Neural cell (in vitro differentiated cells): ENCODE results near the gene TSR3. TPM values are rescaled to one million over a fixed set of nuclear protein-coding genes. Genes with fewer than 3 reads are reported as not detected.

Experiments used
- H2AFZ ChIP-seq: fragments of 200-600, 300-800 bp; sonication (generic), shearing (Covaris generic); 2 replicates; pipeline ENCODE4 v1.6.0; 2014; ENCODE audit warnings: low read depth, mild to moderate bottlenecking, antibody characterized with exemption, low read length, moderate library complexity
- H3F3A ChIP-seq: fragments of 200-600 bp; shearing (Covaris generic); 2 replicates; pipeline ENCODE4 v1.6.1; 2016; ENCODE audit warnings: mild to moderate bottlenecking, moderate library complexity, mixed read lengths, antibody characterized with exemption, low read length; ENCODE audit not compliant: insufficient read depth, poor library complexity, severe bottlenecking
- H3K27ac ChIP-seq: fragments of 200-600, 300-800 bp; sonication (generic), shearing (Covaris generic); 2 replicates; pipeline ENCODE4 v1.5.1; 2014; ENCODE audit warnings: mild to moderate bottlenecking, low read length, moderate library complexity
- H3K27me3 ChIP-seq: fragments of 300-800, 200-600 bp; sonication (generic), shearing (Covaris generic); 2 replicates; pipeline ENCODE4 v1.6.0; 2014; ENCODE audit warnings: mild to moderate bottlenecking, low read depth, low read length, moderate library complexity; ENCODE audit not compliant: insufficient read depth
- H3K36me3 ChIP-seq: fragments of 300-800, 200-600 bp; sonication (generic), shearing (Covaris generic); 2 replicates; pipeline ENCODE4 v1.5.1; 2014; ENCODE audit warnings: mild to moderate bottlenecking, antibody characterized with exemption, low read length, moderate library complexity; ENCODE audit not compliant: insufficient read depth
- H3K4me2 ChIP-seq: fragments of 300-800, 200-600 bp; sonication (generic), shearing (Covaris generic); 2 replicates; pipeline ENCODE4 v1.6.0; 2014; ENCODE audit warnings: mild to moderate bottlenecking, low read length
- H3K4me3 ChIP-seq: fragments of 300-800, 200-600 bp; sonication (generic), shearing (Covaris generic); 2 replicates; pipeline ENCODE4 v1.5.1; 2014; ENCODE audit warnings: mild to moderate bottlenecking, low read length, moderate library complexity
- H3K79me2 ChIP-seq: fragments of 200-600 bp; shearing (Covaris generic); replicated peaks from 2 replicates; pipeline ENCODE4 v1.6.0; 2014; ENCODE audit warnings: mild to moderate bottlenecking, low read length, moderate library complexity; ENCODE audit not compliant: insufficient read depth
- H3K9ac ChIP-seq: fragments of 300-800, 200-600 bp; sonication (generic), shearing (Covaris generic); 2 replicates; pipeline ENCODE4 v1.6.1; 2016; ENCODE audit warnings: mild to moderate bottlenecking, low read length, mixed read lengths
- H3K9me2 ChIP-seq: fragments of 200-600 bp; shearing (Covaris generic); 2 replicates; pipeline ENCODE4 v1.6.1; 2016; ENCODE audit warnings: mild to moderate bottlenecking, low read length, mixed read lengths; ENCODE audit not compliant: insufficient read depth
- H3K9me3 ChIP-seq: fragments of 200-600, 300-800 bp; sonication (generic), shearing (Covaris generic); 2 replicates; pipeline ENCODE4 v1.6.1; 2016; ENCODE audit warnings: mild to moderate bottlenecking, mixed run types, low read length, moderate library complexity, mixed read lengths
- H4K20me1 ChIP-seq: fragments of 200-600 bp; shearing (Covaris generic); 2 replicates; pipeline ENCODE4 v1.6.1; 2016; ENCODE audit warnings: mild to moderate bottlenecking, mixed run types; ENCODE audit not compliant: insufficient read depth
- EP300 ChIP-seq: fragments of 450-650 bp; conservative IDR thresholded peaks from 2 replicates; pipeline ENCODE4 v1.6.1; 2014; ENCODE audit warnings: antibody characterized with exemption, mild to moderate bottlenecking, moderate library complexity; ENCODE audit not compliant: poor library complexity, severe bottlenecking
- EZH2 ChIP-seq: fragments of 200-600, 300-800 bp; shearing (Covaris generic), sonication (generic); IDR thresholded peaks from 2 replicates; pipeline ENCODE4 v1.6.1; 2014; ENCODE audit warnings: antibody characterized with exemption, low read length, borderline replicate concordance, mild to moderate bottlenecking; ENCODE audit not compliant: insufficient read depth, poor library complexity, severe bottlenecking
- MXI1 ChIP-seq: fragments of 450-650 bp; conservative IDR thresholded peaks from 2 replicates; pipeline ENCODE4 v1.6.1; 2014; ENCODE audit warnings: antibody characterized with exemption, mild to moderate bottlenecking; ENCODE audit not compliant: poor library complexity, severe bottlenecking
- POLR2AphosphoS5 ChIP-seq: IDR thresholded peaks from 2 replicates; pipeline ENCODE4 v1.6.1; 2012
- RAD21 ChIP-seq: fragments of 450-650 bp; conservative IDR thresholded peaks from 2 replicates; pipeline ENCODE4 v1.6.1; 2014; ENCODE audit warnings: antibody characterized with exemption, mild to moderate bottlenecking, moderate library complexity
- SMC3 ChIP-seq: fragments of 450-650 bp; conservative IDR thresholded peaks from 2 replicates; pipeline ENCODE4 v1.6.1; 2014; ENCODE audit warnings: antibody characterized with exemption, mild to moderate bottlenecking, moderate library complexity; ENCODE audit not compliant: poor library complexity
- TAF1 ChIP-seq: IDR thresholded peaks from 2 replicates; pipeline ENCODE4 v1.6.1; 2012; ENCODE audit warnings: low read depth
- polyA plus RNA-seq: library from polyadenylated mRNA; depleted of rRNA; stranded (reverse); fragments of >200 nt; gene quantifications from 2 replicates; pipeline ENCODE4 v1.2.3, GENCODE V29; 2014
- TF ChIP-seq, protein P1 (sequence below): IDR thresholded peaks from 2 replicates; pipeline ENCODE4 v1.6.1; 2012; ENCODE audit warnings: borderline replicate concordance
- TF ChIP-seq, protein P2 (sequence below): fragments of 450-650 bp; IDR thresholded peaks from 2 replicates; pipeline ENCODE4 v1.5.1; 2014; ENCODE audit warnings: antibody characterized with exemption, mild to moderate bottlenecking, moderate library complexity; ENCODE audit not compliant: poor library complexity, severe bottlenecking

TSR3 gene
- polyA plus RNA-seq, 1 donor from 2014 or later, result 102 TPM

DNA sequence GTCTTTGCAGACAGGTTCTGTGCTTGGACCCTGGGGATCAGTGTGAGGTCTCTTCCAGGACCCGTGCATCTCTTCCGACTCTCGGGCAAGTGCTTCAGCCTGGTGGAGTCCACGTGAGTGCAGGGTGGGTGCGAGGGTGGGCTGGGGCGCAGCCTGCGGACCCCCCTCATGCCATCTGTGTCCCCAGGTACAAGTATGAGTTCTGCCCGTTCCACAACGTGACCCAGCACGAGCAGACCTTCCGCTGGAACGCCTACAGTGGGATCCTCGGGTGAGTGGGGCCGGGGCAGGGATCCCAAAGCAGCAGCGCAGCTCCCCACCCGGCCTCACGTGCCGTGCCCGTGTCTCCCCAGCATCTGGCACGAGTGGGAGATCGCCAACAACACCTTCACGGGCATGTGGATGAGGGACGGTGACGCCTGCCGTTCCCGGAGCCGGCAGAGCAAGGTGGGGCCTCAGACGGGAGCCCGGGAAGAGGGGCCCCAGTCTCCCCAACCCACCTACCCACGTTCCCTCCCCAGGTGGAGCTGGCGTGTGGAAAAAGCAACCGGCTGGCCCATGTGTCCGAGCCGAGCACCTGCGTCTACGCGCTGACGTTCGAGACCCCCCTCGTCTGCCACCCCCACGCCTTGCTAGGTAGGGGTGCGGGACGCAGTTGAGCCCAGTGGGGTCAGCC is 10.1 kb upstream of the TSR3 start:
- no peak overlapping the region for H3K9ac ChIP-seq
- no peaks in the 10 kb centered on the region for H3F3A ChIP-seq
- H2AFZ ChIP-seq, result no peak overlapping the region
- H3K79me2 ChIP-seq, result no peaks in the 10 kb centered on the region
- no peak overlapping the region for H3K4me2 ChIP-seq
- H4K20me1 ChIP-seq, result no peaks in the 10 kb centered on the region
- TF ChIP-seq, protein P1, sequence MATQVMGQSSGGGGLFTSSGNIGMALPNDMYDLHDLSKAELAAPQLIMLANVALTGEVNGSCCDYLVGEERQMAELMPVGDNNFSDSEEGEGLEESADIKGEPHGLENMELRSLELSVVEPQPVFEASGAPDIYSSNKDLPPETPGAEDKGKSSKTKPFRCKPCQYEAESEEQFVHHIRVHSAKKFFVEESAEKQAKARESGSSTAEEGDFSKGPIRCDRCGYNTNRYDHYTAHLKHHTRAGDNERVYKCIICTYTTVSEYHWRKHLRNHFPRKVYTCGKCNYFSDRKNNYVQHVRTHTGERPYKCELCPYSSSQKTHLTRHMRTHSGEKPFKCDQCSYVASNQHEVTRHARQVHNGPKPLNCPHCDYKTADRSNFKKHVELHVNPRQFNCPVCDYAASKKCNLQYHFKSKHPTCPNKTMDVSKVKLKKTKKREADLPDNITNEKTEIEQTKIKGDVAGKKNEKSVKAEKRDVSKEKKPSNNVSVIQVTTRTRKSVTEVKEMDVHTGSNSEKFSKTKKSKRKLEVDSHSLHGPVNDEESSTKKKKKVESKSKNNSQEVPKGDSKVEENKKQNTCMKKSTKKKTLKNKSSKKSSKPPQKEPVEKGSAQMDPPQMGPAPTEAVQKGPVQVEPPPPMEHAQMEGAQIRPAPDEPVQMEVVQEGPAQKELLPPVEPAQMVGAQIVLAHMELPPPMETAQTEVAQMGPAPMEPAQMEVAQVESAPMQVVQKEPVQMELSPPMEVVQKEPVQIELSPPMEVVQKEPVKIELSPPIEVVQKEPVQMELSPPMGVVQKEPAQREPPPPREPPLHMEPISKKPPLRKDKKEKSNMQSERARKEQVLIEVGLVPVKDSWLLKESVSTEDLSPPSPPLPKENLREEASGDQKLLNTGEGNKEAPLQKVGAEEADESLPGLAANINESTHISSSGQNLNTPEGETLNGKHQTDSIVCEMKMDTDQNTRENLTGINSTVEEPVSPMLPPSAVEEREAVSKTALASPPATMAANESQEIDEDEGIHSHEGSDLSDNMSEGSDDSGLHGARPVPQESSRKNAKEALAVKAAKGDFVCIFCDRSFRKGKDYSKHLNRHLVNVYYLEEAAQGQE, result no peak
- TF ChIP-seq EP300, result no peak
- no peak for TF ChIP-seq TAF1
- H3K36me3 ChIP-seq, result no peaks in the 10 kb centered on the region
- no peak overlapping the region for H3K4me3 ChIP-seq
- no peaks in the 10 kb centered on the region for H3K9me2 ChIP-seq
- H3K27me3 ChIP-seq, result no peaks in the 10 kb centered on the region
- no peak overlapping the region for H3K27ac ChIP-seq
- no peaks in the 10 kb centered on the region for H3K9me3 ChIP-seq

GRCh38 chr16:1357906-1358566 is 6.4 kb upstream of the TSR3 start:
- Histone ChIP-seq H2AFZ (no peak overlapping the region), H4K20me1 (no peaks in the 10 kb centered on the region), H3K79me2 (peaks cover 6% of the 10 kb centered on the region), H3K9ac (no peak overlapping the region), H3K9me2 (no peaks in the 10 kb centered on the region), H3K27me3 (no peaks in the 10 kb centered on the region), H3K4me2 (no peak overlapping the region), H3K9me3 (no peaks in the 10 kb centered on the region), H3K27ac (no peak overlapping the region), H3K4me3 (no peak overlapping the region), H3F3A (no peaks in the 10 kb centered on the region), H3K36me3 (no peaks in the 10 kb centered on the region)
- TF ChIP-seq, protein P2, sequence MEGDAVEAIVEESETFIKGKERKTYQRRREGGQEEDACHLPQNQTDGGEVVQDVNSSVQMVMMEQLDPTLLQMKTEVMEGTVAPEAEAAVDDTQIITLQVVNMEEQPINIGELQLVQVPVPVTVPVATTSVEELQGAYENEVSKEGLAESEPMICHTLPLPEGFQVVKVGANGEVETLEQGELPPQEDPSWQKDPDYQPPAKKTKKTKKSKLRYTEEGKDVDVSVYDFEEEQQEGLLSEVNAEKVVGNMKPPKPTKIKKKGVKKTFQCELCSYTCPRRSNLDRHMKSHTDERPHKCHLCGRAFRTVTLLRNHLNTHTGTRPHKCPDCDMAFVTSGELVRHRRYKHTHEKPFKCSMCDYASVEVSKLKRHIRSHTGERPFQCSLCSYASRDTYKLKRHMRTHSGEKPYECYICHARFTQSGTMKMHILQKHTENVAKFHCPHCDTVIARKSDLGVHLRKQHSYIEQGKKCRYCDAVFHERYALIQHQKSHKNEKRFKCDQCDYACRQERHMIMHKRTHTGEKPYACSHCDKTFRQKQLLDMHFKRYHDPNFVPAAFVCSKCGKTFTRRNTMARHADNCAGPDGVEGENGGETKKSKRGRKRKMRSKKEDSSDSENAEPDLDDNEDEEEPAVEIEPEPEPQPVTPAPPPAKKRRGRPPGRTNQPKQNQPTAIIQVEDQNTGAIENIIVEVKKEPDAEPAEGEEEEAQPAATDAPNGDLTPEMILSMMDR, result no peak
- no peak for TF ChIP-seq RAD21
- no peak for TF ChIP-seq POLR2AphosphoS5
- TF ChIP-seq MXI1, result no peak
- TF ChIP-seq EZH2, result no peak
- TF ChIP-seq, protein P1, result no peak
- no peak for TF ChIP-seq TAF1
- no peak for TF ChIP-seq SMC3
- TF ChIP-seq EP300, result no peak
